Measurements from ENCODE around the gene BMAL1.

BMAL1 gene

DNA sequence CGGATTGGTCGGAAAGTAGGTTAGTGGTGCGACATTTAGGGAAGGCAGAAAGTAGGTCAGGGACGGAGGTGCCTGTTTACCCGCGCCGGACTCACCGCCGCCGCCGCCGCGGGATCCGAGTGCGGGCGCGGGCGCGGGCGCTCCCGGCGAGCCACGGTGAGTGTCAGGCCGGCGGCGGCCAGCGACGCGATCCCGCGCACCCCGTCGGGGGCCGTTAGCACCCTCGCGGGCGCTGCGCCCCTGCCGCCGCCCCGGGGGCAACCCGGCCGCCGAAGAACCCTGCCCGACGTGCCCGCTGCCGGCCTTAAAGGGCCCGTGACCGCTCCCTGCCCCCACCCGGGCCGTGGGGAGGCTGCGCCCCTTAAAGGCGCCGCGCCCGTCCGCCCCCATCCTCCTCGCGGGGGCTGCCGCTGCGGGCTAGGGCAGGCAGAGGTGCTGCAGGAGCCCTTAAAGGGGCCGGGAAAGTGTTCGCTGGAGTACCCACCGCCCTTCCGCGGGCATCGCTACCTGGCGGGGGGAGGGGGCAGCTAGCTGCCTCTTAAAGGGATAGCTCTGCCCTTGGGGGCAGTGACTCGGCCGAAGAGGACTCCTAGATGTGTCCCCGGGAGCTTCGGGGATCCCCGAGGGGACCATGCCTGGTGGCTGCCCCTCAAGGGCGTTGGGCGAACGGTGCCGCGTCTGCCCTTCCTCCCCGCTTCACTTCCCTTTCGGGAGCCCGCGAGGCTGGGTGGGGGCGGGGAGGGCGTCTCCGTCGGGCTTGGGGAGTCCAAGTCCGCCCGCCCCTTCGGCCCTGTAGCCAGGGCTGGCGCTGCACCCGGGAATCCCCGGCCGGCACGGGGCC, at the start of gene BMAL1:
BMAL1 (plus strand) TSS at position 23 of the 841 bp plus-strand sequence. CDS start 76,519 bp downstream, outside the sequence.
- peaks cover 53% of the 10 kb centered on the region for H3K4me1 Mint-ChIP-seq
- peak within 1 kb of the TSS; percentile 97 for H3K4me3 Mint-ChIP-seq
- H3K36me3 Mint-ChIP-seq: no peaks in the 10 kb centered on the region
- ATAC-seq: peak; percentile 53
- no peaks in the 10 kb centered on the region for H3K27me3 Mint-ChIP-seq
- peak within 1 kb of the TSS; percentile 78 for H3K27ac Mint-ChIP-seq
- no peaks in the 10 kb centered on the region for H3K9me3 Mint-ChIP-seq

GRCh38 chr11:13228572-13228971, 49.0 kb upstream of the BMAL1 start:
- Mint-ChIP-seq H3K4me1 (peaks cover 12% of the 10 kb centered on the region), H3K36me3 (no peaks in the 10 kb centered on the region), H3K9me3 (no peaks in the 10 kb centered on the region), H3K27me3 (no peaks in the 10 kb centered on the region), H3K4me3 (no peak overlapping the region), H3K27ac (no peak overlapping the region)
- no peak for ATAC-seq

- no peak overlapping the region for H3K27ac Mint-ChIP-seq
- H3K4me3 Mint-ChIP-seq: no peak overlapping the region
Observed at GRCh38 chr11:13229136-13229535, 48.5 kb upstream of the BMAL1 start.

DNA sequence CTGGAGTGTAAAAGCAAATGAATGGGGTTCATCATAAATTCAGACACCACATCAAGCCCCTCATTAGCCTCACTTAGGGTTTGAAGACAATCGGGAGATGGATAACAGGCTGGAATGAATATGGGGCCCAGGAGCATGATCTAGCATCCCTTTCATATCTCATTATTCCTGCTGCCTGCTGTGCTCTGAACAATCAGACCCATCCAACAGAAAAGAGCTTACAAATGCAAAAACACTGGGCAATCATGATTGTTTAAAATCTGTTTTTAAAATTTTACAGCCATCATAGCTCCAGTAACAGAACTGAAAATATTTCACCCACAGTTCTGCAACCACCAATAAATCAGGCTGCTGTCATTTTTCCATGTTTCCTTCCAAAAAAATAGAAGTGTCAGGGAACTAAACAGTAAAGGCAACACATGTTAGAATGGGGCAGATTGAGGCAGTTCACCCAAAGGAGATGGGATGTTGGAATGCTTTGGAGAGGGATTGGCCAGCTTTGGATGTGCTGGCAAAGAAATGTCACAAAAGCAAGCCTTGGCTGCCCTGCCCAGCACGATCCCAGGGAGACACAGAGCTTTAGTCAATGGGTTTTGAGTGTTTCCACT, 47.8 kb upstream of the BMAL1 start:
- no peak for ATAC-seq
- no peak overlapping the region for H3K4me3 Mint-ChIP-seq
- H3K27me3 Mint-ChIP-seq: no peaks in the 10 kb centered on the region
- no peak overlapping the region for H3K27ac Mint-ChIP-seq
- no peaks in the 10 kb centered on the region for H3K36me3 Mint-ChIP-seq
- no peaks in the 10 kb centered on the region for H3K9me3 Mint-ChIP-seq
- peaks cover 12% of the 10 kb centered on the region for H3K4me1 Mint-ChIP-seq

More at GRCh38 chr11:13229136-13229535, 48.5 kb upstream of the BMAL1 start:
- no peaks in the 10 kb centered on the region for H3K9me3 Mint-ChIP-seq
- no peaks in the 10 kb centered on the region for H3K27me3 Mint-ChIP-seq
- peak; percentile 28 for ATAC-seq
- H3K36me3 Mint-ChIP-seq: no peaks in the 10 kb centered on the region
- peaks cover 12% of the 10 kb centered on the region for H3K4me1 Mint-ChIP-seq

DNA sequence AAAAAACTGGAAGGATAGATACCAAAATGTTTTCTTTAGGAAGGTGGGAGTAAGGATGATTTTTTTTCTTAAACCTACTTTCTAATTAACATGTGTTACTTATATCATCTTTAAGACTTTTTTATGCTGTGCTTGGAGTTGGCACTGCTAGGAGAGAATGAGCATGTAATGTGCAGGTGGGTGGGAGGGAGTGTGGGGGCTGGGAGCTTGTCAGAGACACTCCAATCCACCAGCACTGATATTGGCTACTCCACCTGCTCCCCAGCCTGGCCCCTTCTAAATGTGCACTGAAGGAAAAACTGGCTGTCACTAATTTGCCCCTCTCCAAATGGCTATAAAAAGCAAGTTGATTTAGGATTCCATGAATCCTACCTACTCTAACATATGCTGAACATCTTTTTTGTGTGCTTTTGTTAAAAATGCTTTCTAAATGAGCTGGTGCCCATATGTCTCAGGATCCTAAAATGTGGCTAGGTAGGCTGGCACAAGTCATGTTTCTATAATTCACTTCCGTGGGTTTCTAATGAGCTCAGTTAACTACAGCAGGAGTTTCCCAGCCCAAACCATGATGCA, 44.3 kb upstream of the BMAL1 start:
- ATAC-seq: no peak
- Mint-ChIP-seq H3K4me3 (no peak overlapping the region), H3K9me3 (peaks cover 5% of the 10 kb centered on the region), H3K36me3 (no peaks in the 10 kb centered on the region), H3K27me3 (no peaks in the 10 kb centered on the region), H3K27ac (no peak overlapping the region), H3K4me1 (peaks cover 12% of the 10 kb centered on the region)

DNA sequence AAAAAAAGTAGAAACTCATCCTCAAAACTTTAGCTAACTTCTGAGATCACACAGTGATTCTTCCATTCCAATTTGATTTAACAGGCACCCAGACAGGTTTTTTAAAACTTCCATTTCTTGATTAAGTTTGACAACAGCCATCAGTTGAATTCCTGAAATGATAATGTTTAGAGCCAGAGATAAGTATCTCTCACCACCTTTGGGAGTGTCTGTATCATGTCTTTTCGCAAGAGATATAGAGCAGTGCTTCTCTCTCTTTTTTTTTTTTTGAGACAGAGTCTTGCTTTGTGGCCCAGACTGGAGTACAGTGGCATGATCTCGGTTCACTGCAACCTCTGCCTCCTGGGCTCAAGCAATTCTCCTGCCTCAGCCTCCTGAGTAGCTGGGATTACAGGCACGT, 41.7 kb upstream of the BMAL1 start:
- H3K27me3 Mint-ChIP-seq: no peaks in the 10 kb centered on the region
- no peaks in the 10 kb centered on the region for H3K36me3 Mint-ChIP-seq
- no peak overlapping the region for H3K4me3 Mint-ChIP-seq
- H3K4me1 Mint-ChIP-seq: no peaks in the 10 kb centered on the region
- H3K9me3 Mint-ChIP-seq: peaks cover 5% of the 10 kb centered on the region
- no peak for ATAC-seq
- H3K27ac Mint-ChIP-seq: no peak overlapping the region

DNA sequence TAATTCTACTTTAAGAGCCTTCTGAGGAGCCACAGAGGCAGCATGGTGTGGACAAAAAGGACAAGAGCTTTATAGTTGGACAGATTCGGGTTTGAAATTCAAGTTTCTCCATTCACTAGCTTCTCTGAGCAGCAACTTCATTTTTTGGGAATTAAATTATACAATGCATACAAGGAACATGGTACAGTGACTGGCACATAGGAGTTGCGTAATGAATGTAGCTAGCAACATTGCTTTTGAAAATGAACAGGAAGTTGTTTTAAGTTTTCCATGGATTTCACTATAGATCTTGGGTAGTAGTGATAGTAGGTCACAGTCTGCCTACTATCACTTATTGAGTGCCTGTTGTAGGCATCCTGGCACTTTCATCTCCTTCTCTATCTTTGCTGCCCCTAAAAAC, 41.0 kb upstream of the BMAL1 start:
- H3K27me3 Mint-ChIP-seq: no peaks in the 10 kb centered on the region
- no peaks in the 10 kb centered on the region for H3K4me1 Mint-ChIP-seq
- H3K9me3 Mint-ChIP-seq: peaks cover 5% of the 10 kb centered on the region
- no peak overlapping the region for H3K4me3 Mint-ChIP-seq
- ATAC-seq: no peak
- no peak overlapping the region for H3K27ac Mint-ChIP-seq
- no peaks in the 10 kb centered on the region for H3K36me3 Mint-ChIP-seq

GRCh38 chr11:13237761-13238160, 39.8 kb upstream of the BMAL1 start:
- H3K9me3 Mint-ChIP-seq: peaks cover 5% of the 10 kb centered on the region
- ATAC-seq: no peak
- no peaks in the 10 kb centered on the region for H3K4me1 Mint-ChIP-seq
- H3K27ac Mint-ChIP-seq: no peak overlapping the region
- no peaks in the 10 kb centered on the region for H3K36me3 Mint-ChIP-seq
- H3K4me3 Mint-ChIP-seq: no peak overlapping the region
- no peaks in the 10 kb centered on the region for H3K27me3 Mint-ChIP-seq

- H3K4me3 Mint-ChIP-seq: no peak overlapping the region
- ATAC-seq: peak; percentile 61
- H3K27ac Mint-ChIP-seq: no peak overlapping the region
- H3K9me3 Mint-ChIP-seq: peaks cover 5% of the 10 kb centered on the region
- peaks cover 4% of the 10 kb centered on the region for H3K27me3 Mint-ChIP-seq
- no peaks in the 10 kb centered on the region for H3K4me1 Mint-ChIP-seq
- H3K36me3 Mint-ChIP-seq: no peaks in the 10 kb centered on the region
Observed at GRCh38 chr11:13238879-13239514, 38.6 kb upstream of the BMAL1 start.

DNA sequence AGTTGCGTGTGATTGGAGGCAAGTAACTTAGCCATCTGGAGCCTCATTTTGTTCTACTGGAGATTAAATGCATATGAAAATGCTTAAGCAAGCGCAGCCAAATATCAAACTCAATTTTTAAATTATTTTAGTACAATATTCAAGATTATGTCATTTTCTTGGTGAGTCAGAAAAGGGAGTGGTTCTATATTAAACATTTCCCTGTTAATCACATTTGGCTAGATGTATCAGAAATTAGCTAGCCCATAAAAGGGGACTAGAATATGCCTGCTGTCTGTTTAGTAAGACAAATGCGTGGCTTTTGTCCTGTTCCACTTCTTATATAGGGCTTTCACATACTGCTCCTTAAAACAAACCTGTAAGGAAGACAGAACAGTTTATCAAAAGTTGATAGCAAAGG, 35.0 kb upstream of the BMAL1 start:
- Mint-ChIP-seq H3K9me3 (no peaks in the 10 kb centered on the region), H3K36me3 (no peaks in the 10 kb centered on the region), H3K4me1 (no peaks in the 10 kb centered on the region), H3K27me3 (peaks cover 22% of the 10 kb centered on the region), H3K27ac (no peak overlapping the region), H3K4me3 (no peak overlapping the region)
- no peak for ATAC-seq

DNA sequence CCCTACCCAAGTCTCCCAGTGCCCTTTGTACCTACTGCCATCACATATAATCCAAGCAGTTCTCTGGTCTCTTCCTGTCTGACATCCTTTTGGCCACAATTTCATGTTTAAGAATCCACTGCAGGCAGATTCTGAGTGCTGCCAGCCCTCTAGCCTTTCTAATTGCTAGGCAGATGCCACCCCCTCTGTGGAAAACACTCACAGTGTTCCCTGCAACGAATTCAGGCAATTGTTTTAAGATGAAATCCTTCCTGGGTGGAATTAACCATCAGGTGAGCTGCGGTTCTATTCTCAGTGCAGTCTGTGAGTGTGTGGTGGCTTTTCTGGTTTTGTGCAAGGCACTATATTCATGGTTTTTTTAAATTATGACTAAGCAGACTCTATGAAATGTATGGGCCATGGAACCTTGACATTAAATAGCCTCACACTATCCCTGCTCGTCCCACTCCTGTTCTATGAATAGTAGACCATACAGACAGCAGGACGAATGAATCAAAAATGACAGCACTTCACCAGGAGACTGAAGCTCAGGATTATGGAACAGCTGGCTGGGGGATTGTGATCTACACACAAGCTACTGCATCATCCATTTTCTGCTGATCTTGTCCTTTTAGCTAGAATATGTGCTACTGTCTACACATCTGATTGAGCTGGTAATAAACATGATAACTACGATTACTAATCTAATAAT, 29.8 kb upstream of the BMAL1 start:
- Mint-ChIP-seq H3K27me3 (peaks cover 22% of the 10 kb centered on the region), H3K27ac (no peak overlapping the region), H3K9me3 (no peaks in the 10 kb centered on the region), H3K4me3 (no peak overlapping the region), H3K36me3 (no peaks in the 10 kb centered on the region), H3K4me1 (no peaks in the 10 kb centered on the region)
- no peak for ATAC-seq

- H3K36me3 Mint-ChIP-seq: no peaks in the 10 kb centered on the region
- H3K27ac Mint-ChIP-seq: no peak overlapping the region
- no peak for ATAC-seq
- H3K4me3 Mint-ChIP-seq: no peak overlapping the region
- H3K9me3 Mint-ChIP-seq: no peaks in the 10 kb centered on the region
- H3K27me3 Mint-ChIP-seq: peaks cover 16% of the 10 kb centered on the region
- H3K4me1 Mint-ChIP-seq: no peaks in the 10 kb centered on the region
Observed at GRCh38 chr11:13249177-13249576, 28.4 kb upstream of the BMAL1 start.

- no peak overlapping the region for H3K4me3 Mint-ChIP-seq
- no peaks in the 10 kb centered on the region for H3K36me3 Mint-ChIP-seq
- ATAC-seq: no peak
- H3K27ac Mint-ChIP-seq: no peak overlapping the region
- peaks cover 8% of the 10 kb centered on the region for H3K27me3 Mint-ChIP-seq
- H3K9me3 Mint-ChIP-seq: no peaks in the 10 kb centered on the region
- no peaks in the 10 kb centered on the region for H3K4me1 Mint-ChIP-seq
Observed at GRCh38 chr11:13249992-13250391, 27.6 kb upstream of the BMAL1 start.

DNA sequence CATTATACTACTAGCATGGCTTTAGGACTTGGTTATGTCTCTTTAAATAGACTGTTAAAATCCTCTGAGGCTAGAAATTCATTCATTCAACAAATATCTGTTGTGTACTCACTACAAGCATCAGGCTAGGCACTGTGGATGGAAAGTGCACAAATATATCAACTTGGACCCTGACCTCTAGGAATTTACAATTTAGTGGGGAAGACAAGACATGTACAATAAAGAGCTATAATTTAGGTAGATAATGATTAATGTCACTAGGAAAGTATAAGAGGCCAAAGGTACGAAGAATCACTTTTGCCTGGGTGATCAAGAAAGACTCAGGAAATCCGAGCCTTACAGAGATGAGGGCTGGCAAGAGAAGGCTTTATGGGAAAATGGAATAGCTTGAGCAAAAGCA, 25.6 kb upstream of the BMAL1 start:
- H3K36me3 Mint-ChIP-seq: no peaks in the 10 kb centered on the region
- no peak for ATAC-seq

GRCh38 chr11:13252438-13252837, 25.2 kb upstream of the BMAL1 start:
- Mint-ChIP-seq H3K27ac (no peak overlapping the region), H3K4me1 (no peaks in the 10 kb centered on the region), H3K4me3 (no peak overlapping the region), H3K36me3 (no peaks in the 10 kb centered on the region), H3K9me3 (no peaks in the 10 kb centered on the region), H3K27me3 (no peaks in the 10 kb centered on the region)
- no peak for ATAC-seq

More for the DNA sequence above, 25.6 kb upstream of the BMAL1 start:
- Mint-ChIP-seq H3K9me3 (no peaks in the 10 kb centered on the region), H3K27me3 (no peaks in the 10 kb centered on the region), H3K27ac (no peak overlapping the region), H3K4me3 (no peak overlapping the region), H3K4me1 (no peaks in the 10 kb centered on the region)

Data from stimulated activated memory B cell treated with anti-CD40 and anti-IgM and Interleukin-4, amounts not matched to agents 10 μg/mL and 1 μg/mL and 100 μg/mL, for 72 hours (primary cell).